Measurements from ENCODE around the gene MYO1F.

MYO1F gene

GRCh38 chr19:8490873-8491272 is 86.4 kb downstream of the MYO1F start:
- Histone ChIP-seq H3K36me3 (ENCODE audit: insufficient read depth) (no peaks in the 10 kb centered on the region; the same call in 1 of the 2 replicates), H3K4me2 (no peak overlapping the region), H3K79me2 (ENCODE audit: insufficient read depth, low read depth) (no peaks in the 10 kb centered on the region), H2AFZ (ENCODE audit: low read depth) (no peak overlapping the region), H3K4me3 (IDR thresholded peaks at IDR 0.05; ENCODE audit: insufficient read depth, low read depth, low read length) (no peak overlapping the region), H3K4me1 (ENCODE audit: low read depth, poor library complexity, severe bottlenecking) (no peaks in the 10 kb centered on the region), H3K27ac (no peak overlapping the region), H3K9ac (no peak overlapping the region), H3K27me3 (ENCODE audit: insufficient read depth, low read depth) (no peaks in the 10 kb centered on the region), H4K20me1 (ENCODE audit: insufficient read depth) (no peaks in the 10 kb centered on the region)
- TF ChIP-seq CTCF (conservative IDR thresholded peaks at IDR 0.05; ENCODE audit: low read depth, low read length) = no peak

GRCh38 chr19:8490395-8490760 is 86.9 kb downstream of the MYO1F start:
- no peak overlapping the region for H3K4me3 ChIP-seq (IDR thresholded peaks at IDR 0.05; ENCODE audit: insufficient read depth, low read depth, low read length)
- H4K20me1 ChIP-seq (ENCODE audit: insufficient read depth) = no peaks in the 10 kb centered on the region
- no peaks in the 10 kb centered on the region for H3K79me2 ChIP-seq (ENCODE audit: insufficient read depth, low read depth)
- TF ChIP-seq CTCF (conservative IDR thresholded peaks at IDR 0.05; ENCODE audit: low read depth, low read length) = no peak
- H2AFZ ChIP-seq (ENCODE audit: low read depth) = no peak overlapping the region
- H3K4me1 ChIP-seq (ENCODE audit: low read depth, poor library complexity, severe bottlenecking) = no peaks in the 10 kb centered on the region
- no peaks in the 10 kb centered on the region; the same call in 1 of the 2 replicates for H3K36me3 ChIP-seq (ENCODE audit: insufficient read depth)
- H3K4me2 ChIP-seq = no peak overlapping the region
- no peak overlapping the region for H3K9ac ChIP-seq
- H3K27me3 ChIP-seq (ENCODE audit: insufficient read depth, low read depth) = no peaks in the 10 kb centered on the region
- no peak overlapping the region for H3K27ac ChIP-seq

GRCh38 chr19:8489561-8490394 is 87.5 kb downstream of the MYO1F start:
- Histone ChIP-seq H4K20me1 (ENCODE audit: insufficient read depth) (no peaks in the 10 kb centered on the region), H3K27me3 (ENCODE audit: insufficient read depth, low read depth) (no peaks in the 10 kb centered on the region), H3K9ac (no peak overlapping the region), H3K4me2 (no peak overlapping the region), H3K4me3 (IDR thresholded peaks at IDR 0.05; ENCODE audit: insufficient read depth, low read depth, low read length) (no peak overlapping the region), H3K27ac (no peak overlapping the region), H3K4me1 (ENCODE audit: low read depth, poor library complexity, severe bottlenecking) (no peaks in the 10 kb centered on the region), H2AFZ (ENCODE audit: low read depth) (no peak overlapping the region), H3K36me3 (ENCODE audit: insufficient read depth) (no peaks in the 10 kb centered on the region; the same call in 1 of the 2 replicates), H3K79me2 (ENCODE audit: insufficient read depth, low read depth) (no peaks in the 10 kb centered on the region)
- no peak for TF ChIP-seq CTCF (conservative IDR thresholded peaks at IDR 0.05; ENCODE audit: low read depth, low read length)

- Histone ChIP-seq H3K79me2 (ENCODE audit: insufficient read depth, low read depth) (no peaks in the 10 kb centered on the region), H3K4me3 (IDR thresholded peaks at IDR 0.05; ENCODE audit: insufficient read depth, low read depth, low read length) (no peak overlapping the region), H3K36me3 (ENCODE audit: insufficient read depth) (no peaks in the 10 kb centered on the region; the same call in 1 of the 2 replicates), H3K4me2 (no peak overlapping the region), H3K4me1 (ENCODE audit: low read depth, poor library complexity, severe bottlenecking) (no peaks in the 10 kb centered on the region), H3K9ac (no peak overlapping the region), H4K20me1 (ENCODE audit: insufficient read depth) (no peaks in the 10 kb centered on the region), H3K27ac (no peak overlapping the region), H2AFZ (ENCODE audit: low read depth) (no peak overlapping the region), H3K27me3 (ENCODE audit: insufficient read depth, low read depth) (no peaks in the 10 kb centered on the region)
- TF ChIP-seq CTCF (conservative IDR thresholded peaks at IDR 0.05; ENCODE audit: low read depth, low read length) = no peak
Observed at GRCh38 chr19:8488365-8488764, 88.9 kb downstream of the MYO1F start.
